HEK293T (cell line): Measurements from ENCODE around the gene HRH4.

Experiments
- BHLHE40 ChIP-seq: fragments of 450-650 bp; IDR thresholded peaks from 2 replicates; pipeline ENCODE4 v1.6.1; 2016; ENCODE audit warnings: mild to moderate bottlenecking, moderate library complexity, borderline replicate concordance
- CTBP1 ChIP-seq: fragments of 450-650 bp; IDR thresholded peaks from 2 replicates; pipeline ENCODE4 v1.6.1; 2016; ENCODE audit warnings: borderline replicate concordance
- SP1 ChIP-seq: fragments of 450-650 bp; IDR thresholded peaks from 2 replicates; pipeline ENCODE4 v1.6.1; 2017
- TARDBP ChIP-seq: fragments of 450-650 bp; IDR thresholded peaks from 2 replicates; pipeline ENCODE4 v1.6.1; 2016

DNA sequence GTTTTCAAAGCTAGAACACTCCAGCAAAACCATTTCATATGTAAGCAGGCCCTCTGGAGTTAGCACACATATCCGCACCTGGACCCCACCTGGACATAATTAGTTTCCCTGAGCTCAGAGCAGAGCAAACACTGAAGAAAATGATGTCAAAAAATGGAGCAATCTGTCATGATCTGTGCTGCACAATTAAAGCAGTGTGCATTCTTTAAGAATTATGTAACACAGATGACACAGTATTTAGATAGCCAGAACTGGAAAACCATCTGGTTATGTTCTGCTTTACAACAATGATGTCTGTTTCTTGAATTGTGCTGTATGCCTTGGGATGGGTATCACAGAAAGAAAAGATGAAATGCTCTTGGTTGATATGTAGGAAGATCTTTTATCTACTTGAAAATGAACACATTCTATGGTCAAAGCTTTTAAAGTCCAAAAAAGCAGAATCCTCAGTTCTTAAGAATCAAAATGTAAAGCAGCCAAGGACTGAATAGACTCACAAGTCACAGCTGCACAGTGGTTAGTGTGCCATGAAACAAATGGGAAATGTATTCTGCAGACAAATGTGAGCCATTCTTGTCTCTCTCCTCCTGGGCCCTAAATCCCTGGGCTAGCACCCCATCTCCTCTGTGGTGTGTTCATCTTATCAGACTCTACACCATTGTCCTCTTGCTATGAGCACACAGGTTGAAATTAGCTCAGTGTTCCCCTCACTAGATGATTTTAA, 36.8 kb downstream of the HRH4 start:
- TF ChIP-seq BHLHE40, result no peak
- TF ChIP-seq TARDBP, result no peak
- TF ChIP-seq SP1, result no peak
- TF ChIP-seq CTBP1, result no peak
